ENCODE measurements around the gene OR51G1.

The OR51G1 gene

GRCh38 chr11:4932751-4933150, 8.6 kb upstream of the OR51G1 start:
- H3K4me3 ChIP-seq (ENCODE audit: low read depth, low read length): no peak overlapping the region
- no peak for TF ChIP-seq CTCF (IDR thresholded peaks at IDR 0.05; ENCODE audit: insufficient read depth, low read depth, low read length, missing control alignments)
- DNase-seq (ENCODE audit: low read depth): no peak

- no peak for TF ChIP-seq CTCF (IDR thresholded peaks at IDR 0.05; ENCODE audit: insufficient read depth, low read depth, low read length, missing control alignments)
- no peak overlapping the region for H3K4me3 ChIP-seq (ENCODE audit: low read depth, low read length)
- DNase-seq (ENCODE audit: low read depth): no peak
Measured at GRCh38 chr11:4926608-4927007, 2.5 kb upstream of the OR51G1 start.

GRCh38 chr11:4922304-4922703, 1.8 kb downstream of the OR51G1 start:
- no peak overlapping the region for H3K4me3 ChIP-seq (ENCODE audit: low read depth, low read length)
- no peak for TF ChIP-seq CTCF (IDR thresholded peaks at IDR 0.05; ENCODE audit: insufficient read depth, low read depth, low read length, missing control alignments)
- DNase-seq (ENCODE audit: low read depth): no peak

GRCh38 chr11:4921796-4922195, 2.3 kb downstream of the OR51G1 start:
- no peak for DNase-seq (ENCODE audit: low read depth)
- no peak overlapping the region for H3K4me3 ChIP-seq (ENCODE audit: low read depth, low read length)
- TF ChIP-seq CTCF (IDR thresholded peaks at IDR 0.05; ENCODE audit: insufficient read depth, low read depth, low read length, missing control alignments): no peak

- no peak for TF ChIP-seq CTCF (IDR thresholded peaks at IDR 0.05; ENCODE audit: insufficient read depth, low read depth, low read length, missing control alignments)
Measured at GRCh38 chr11:4919250-4919649, 4.9 kb downstream of the OR51G1 start, which contains the start of gene OR51G2. Gene OR51G2 (minus strand): TSS chr11:4919350. CDS start chr11:4915663, 3,687 bp downstream.

GRCh38 chr11:4916581-4916980, 7.6 kb downstream of the OR51G1 start:
- H3K4me3 ChIP-seq (ENCODE audit: low read depth, low read length): no peak overlapping the region
- TF ChIP-seq CTCF (IDR thresholded peaks at IDR 0.05; ENCODE audit: insufficient read depth, low read depth, low read length, missing control alignments): no peak
- no peak for DNase-seq (ENCODE audit: low read depth)

More at GRCh38 chr11:4919250-4919649, 4.9 kb downstream of the OR51G1 start, which contains the start of gene OR51G2:
- no peak within 1 kb of the TSS for H3K4me3 ChIP-seq (ENCODE audit: low read depth, low read length)
- DNase-seq (ENCODE audit: low read depth): no peak

- no peak for TF ChIP-seq CTCF (IDR thresholded peaks at IDR 0.05; ENCODE audit: insufficient read depth, low read depth, low read length, missing control alignments)
- H3K4me3 ChIP-seq (ENCODE audit: low read depth, low read length): no peak within 1 kb of the TSS
- DNase-seq (ENCODE audit: low read depth): no peak
Measured at GRCh38 chr11:4903484-4903883, 20.7 kb downstream of the OR51G1 start, which contains the start of gene OR51A7. Gene OR51A7 (plus strand): TSS chr11:4903783. CDS start chr11:4907370, 3,587 bp downstream.

Measured in GM12865 (cell line).